Measurements from ENCODE around the gene FHIT.

DNA sequence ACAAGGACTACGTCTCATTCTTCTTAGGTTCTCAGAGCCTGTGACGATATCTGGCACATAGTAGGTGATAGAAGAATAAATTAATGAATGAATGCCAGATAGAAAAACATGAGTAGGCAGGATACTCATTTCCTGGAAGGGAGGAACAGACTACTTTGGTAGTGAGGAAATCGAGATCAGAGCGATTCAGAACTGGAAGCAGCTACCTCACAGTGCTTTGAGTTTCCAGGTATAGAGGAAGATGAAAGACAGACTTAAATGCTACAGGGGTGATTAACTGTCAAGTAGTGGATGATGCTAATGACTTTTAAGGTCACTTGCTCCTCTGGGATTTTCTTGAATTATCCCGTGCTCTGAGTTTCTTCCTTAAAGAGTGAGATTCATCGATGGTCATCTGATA is 1249.9 kb downstream of the FHIT start:
- TF ChIP-seq, protein P1, sequence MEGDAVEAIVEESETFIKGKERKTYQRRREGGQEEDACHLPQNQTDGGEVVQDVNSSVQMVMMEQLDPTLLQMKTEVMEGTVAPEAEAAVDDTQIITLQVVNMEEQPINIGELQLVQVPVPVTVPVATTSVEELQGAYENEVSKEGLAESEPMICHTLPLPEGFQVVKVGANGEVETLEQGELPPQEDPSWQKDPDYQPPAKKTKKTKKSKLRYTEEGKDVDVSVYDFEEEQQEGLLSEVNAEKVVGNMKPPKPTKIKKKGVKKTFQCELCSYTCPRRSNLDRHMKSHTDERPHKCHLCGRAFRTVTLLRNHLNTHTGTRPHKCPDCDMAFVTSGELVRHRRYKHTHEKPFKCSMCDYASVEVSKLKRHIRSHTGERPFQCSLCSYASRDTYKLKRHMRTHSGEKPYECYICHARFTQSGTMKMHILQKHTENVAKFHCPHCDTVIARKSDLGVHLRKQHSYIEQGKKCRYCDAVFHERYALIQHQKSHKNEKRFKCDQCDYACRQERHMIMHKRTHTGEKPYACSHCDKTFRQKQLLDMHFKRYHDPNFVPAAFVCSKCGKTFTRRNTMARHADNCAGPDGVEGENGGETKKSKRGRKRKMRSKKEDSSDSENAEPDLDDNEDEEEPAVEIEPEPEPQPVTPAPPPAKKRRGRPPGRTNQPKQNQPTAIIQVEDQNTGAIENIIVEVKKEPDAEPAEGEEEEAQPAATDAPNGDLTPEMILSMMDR (IDR thresholded peaks at IDR 0.05): no peak
- TF ChIP-seq POLR2A (IDR thresholded peaks at IDR 0.05): no peak
- no peak for TF ChIP-seq POLR2AphosphoS5 (IDR thresholded peaks at IDR 0.05)
- no peak for TF ChIP-seq EP300 (IDR thresholded peaks at IDR 0.05)

Measured in suprapubic skin (tissue), 4 donors.